Measurements from ENCODE around the gene KRTCAP3.
"Not testable (repeated sequence)": the region's sequence is repeated elsewhere in the genome, so short reads cannot be mapped to it uniquely, and the experiment has no call there.

KRTCAP3 gene

GRCh38 chr2:27441958-27442919 is at the start of gene KRTCAP3:
KRTCAP3 (plus strand) TSS chr2:27442381; CDS start chr2:27442413, 32 bp downstream.
- no peak for DNase-seq

DNA sequence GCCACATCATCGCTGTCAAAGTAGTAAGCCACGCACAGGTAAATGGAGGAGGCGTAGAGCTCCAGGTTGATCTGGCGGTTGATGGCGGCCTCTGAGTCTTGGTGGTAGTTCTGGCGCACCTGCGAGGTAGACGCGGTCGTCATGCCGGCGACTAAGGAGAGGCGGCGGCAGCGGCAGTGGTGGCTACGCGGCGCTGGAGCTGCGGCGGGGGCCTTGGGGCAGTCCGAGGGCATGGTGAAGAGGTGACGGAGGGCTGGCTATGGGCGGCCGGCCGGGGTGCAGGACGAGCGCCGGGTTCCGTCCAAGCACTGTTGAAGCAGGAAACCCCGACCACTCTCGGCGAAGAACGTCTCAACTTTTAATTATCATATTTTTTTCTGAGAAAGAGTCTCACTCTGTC is 49.0 kb upstream of the KRTCAP3 start:
- DNase-seq = no peak

DNA sequence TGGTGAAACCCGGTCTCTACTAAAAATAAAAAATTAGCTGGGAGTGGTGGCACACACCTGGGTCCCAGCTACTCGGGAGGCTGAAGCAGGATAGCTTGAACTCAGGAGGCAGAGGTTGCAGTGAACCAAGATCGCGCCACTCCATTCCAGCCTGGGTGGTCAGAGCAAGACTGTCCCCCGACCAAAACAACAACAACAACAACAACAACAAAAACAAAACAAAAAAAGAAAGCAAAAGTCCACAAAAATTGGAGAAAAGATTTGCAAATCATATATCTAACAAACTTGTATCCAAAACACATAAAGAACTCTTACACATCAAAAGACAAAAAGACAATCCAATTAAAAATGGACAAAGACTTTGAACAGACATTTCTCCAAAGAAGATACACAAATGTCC is 43.2 kb upstream of the KRTCAP3 start:
- no peak for DNase-seq

- DNase-seq = no peak
These were observed 41.6 kb upstream of the KRTCAP3 start for GRCh38 chr2:27400348-27401135.

DNA sequence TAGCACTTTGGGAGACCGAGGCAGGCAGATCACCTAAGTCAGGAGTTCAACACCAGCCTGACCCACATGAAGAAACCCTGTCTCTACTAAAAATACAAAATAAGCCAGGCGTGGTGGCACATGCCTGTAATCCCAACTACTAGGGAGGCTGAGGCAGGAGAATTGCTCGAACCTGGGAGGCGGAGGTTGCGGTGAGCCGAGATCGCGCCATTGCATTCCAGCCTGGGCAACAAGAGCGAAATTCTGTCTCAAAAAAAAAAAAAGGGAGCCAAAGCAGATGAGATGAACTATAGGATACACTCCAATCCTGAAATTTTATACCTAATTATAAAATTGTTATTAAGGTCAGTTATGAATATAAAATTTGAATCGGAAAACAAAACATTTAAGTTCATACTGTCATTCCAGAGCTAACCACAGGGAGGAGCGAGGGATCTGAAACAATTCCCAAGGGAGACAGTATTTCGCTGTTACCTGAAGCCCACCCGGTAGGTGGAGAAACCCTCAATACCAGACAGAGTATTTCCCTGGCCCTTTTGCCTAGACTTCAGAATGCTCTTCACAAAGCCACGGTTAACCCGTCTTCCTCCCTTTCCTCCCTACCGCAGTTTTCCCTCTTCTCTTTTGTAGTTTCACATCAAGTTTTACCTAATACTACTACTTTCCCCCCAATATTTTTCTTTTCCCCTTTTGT is 34.2 kb upstream of the KRTCAP3 start:
- DNase-seq = no peak

DNA sequence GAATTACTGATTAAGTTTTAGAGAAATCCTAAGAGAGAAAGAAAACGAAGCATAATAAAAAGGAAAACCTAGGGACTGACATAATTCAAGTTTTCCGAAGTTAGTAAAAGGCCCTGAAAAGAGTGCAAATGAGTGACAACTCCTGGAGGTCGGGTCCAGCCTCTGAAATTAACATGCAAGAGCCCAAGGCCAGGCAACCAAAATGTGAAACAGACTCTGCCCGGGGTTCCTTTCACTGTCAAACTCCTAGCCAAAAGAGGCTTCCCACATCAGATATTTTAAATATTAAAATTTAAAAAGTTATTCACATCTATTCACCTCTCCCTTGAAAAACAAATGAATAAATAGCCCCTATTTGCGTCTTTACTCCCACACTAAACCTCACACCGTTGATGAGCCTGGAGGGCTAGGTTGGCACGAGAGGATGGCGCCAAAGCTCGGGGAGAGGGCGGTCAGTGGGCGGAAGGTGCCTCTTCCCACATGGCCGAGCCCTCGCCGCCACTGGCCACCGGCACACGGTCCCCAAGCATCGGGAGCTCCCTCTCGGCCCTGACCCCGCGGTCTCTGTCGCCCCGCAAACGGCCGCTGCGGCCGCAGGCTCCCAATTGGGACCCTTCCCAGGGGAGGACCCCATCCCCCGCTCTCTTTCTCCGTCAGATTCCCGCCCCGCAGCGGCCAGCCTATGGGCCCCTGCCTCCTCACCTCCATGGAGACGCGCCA is 33.4 kb upstream of the KRTCAP3 start:
- no peak for DNase-seq

DNA sequence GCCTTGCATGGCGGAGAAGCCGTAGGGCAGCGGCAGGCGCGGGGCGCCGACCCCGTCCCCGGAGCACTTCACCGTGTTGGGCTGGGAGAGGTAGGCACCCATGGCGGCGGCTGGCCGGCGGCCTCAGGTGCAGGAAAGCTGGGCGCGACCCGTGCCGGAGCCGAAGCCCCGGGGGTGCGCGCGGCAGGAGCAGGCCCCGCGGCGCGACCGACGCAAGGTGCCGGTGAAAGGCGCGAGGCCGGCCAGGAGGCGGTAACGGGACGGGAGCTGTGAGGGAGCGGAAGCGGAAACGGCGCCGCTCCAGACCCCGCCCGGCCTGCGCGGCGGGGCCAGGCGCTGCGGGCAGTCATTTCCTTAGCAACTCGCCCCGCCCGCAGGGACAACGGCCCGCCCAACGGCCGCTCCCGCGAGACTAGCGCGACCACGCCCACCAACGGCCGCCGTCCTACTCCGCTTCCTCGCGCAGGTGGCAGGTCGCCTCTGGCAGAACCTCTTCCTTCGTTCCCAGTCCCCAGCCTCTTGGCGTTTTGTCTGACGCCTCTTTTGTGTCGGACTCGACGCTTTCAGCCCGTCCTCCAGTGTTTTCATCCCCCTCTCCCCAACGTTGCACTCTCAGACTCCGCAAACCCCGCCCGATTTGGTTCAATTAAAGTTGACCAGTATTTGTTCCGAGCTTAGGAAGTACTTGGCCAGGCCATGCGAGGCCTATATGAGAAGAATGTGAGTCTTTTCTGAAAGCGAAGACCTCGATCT is 32.7 kb upstream of the KRTCAP3 start, which contains the start of gene PPM1G:
Gene PPM1G, minus strand, starts transcription at position 271 of the 753 bp plus-strand sequence. Its CDS starts 169 bp downstream, at position 102.
- DNase-seq = peak; percentile 94

DNA sequence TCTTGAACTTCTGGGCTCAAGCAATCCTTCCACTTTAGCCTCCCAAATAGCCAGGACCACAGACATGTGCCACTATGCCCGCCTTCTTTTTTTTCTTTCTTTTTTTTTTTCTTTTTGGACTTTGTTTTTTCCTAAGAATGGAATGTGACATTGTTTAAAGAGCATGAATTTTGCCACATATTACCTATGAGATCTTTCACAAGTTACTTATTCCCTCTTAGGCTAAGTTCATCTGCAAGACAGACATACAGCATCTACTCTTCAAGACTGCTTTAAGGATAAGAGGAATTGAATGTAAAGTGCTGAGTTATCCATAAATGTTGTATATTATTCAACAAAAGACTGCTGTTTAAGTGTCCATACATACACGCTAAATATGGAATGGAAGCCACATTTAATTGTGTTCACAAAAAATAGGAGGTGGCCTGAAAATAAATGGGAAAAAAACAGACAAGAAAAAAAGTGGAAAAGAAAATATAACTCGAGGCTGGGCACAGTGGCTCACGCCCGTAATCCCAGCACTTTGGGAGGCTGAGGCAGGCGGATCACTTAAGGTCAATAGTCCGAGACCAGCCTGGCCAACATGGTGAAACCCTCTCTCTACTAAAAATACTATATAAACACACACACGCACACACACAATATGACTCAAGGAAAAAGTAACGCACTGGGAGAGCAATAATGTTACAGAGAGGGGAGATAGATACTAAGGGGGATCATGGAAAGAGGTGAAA is 29.6 kb upstream of the KRTCAP3 start:
- no peak for DNase-seq

- no peak for DNase-seq
These were observed 26.0 kb upstream of the KRTCAP3 start for GRCh38 chr2:27416151-27416550.

GRCh38 chr2:27420996-27421395 is 21.2 kb upstream of the KRTCAP3 start:
- DNase-seq = no peak

GRCh38 chr2:27421660-27422250 is 20.4 kb upstream of the KRTCAP3 start:
- DNase-seq = no peak

DNA sequence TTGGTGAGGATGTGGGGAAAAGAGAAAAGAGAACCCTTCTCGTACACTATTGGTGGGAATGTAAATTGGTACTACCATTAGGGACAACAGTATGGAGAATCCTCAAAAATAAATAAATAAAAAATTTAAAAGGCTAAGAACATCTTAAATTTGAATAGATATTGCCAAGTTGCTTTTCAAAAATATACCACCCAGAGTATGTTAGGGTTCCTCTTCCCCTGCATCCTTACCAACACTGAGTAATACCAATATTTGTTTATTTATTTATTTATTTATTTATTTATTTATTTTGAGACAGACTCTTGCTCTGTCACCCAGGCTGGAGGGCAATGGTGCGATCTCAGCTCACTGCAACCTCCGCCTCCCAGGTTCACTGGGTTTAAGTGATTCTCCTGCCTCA is 19.2 kb upstream of the KRTCAP3 start:
- DNase-seq = no peak

DNA sequence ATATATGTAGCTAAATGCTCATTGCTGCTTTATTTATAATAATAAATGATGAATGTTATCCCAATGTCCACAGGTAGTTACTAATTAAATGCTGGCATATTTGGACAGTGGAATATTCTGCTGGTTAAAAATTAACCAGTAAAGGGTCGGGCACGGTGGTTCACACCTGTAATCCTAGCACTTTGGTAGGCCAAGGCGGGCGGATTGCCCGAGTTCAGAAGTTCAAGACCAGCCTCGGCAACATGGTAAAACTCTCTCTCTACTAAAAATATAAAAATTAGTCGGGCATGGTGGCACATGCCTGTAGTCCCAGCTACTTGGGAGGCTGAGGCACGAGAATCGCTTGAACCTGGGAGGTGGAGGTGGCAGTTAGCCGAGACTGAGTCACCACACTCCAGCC is 17.1 kb upstream of the KRTCAP3 start:
- not testable (repeated sequence) for DNase-seq

GRCh38 chr2:27427863-27428212 is 14.3 kb upstream of the KRTCAP3 start:
- DNase-seq = no peak

GRCh38 chr2:27428213-27428977 is 13.8 kb upstream of the KRTCAP3 start, which contains the start of gene NRBP1:
NRBP1 (plus strand) TSS chr2:27428631; CDS start chr2:27433274, 4,643 bp downstream.
- peak; percentile 81 for DNase-seq

DNA sequence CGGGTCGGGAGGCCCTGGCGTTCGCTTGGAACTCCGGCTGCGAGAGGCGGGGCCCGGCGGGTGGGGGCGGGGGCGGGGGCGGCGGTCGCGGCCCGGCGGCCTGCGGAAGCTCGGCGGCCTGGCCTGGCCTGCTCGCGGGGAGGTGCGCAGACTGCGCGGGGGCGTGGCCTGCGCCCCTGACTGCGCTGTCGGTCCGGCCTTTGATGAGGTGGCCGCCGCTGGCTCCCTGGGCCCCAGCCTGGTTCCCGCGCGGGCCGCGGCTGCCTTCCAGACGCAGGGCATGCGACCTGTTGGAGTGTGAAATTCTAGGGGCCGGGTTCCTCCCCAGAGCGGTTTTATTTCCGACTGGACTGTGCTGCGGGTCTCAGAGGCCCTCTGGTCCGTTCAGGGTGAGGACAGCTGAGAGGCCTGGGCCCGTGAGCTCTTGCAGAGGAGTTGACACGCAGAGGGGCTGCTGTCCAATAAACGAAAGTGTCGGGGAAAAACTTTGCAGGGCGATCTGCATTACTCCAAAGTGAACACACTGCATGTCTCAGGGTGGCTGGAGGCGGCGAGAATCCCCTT is 13.1 kb upstream of the KRTCAP3 start:
- peak; percentile 82 for DNase-seq

DNA sequence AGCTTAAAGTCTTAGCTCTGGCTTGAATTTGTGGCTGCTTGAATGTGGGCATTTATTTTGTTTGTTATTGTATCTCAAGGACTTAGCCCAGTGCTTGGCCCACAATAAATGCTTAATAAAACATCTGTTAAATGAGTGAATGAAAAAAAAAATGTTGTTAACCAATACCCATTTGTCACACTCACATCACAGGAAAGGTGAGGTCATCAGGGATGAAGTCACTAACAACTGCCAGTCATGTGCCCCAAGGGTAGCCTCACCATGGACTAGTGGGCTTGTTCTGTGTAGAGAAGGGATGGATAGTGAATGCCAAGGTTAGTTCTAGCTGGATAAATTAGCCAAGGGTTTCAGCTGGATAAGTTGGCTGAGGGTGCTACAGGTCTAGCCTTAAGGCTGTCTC is 10.8 kb upstream of the KRTCAP3 start:
- no peak for DNase-seq

GRCh38 chr2:27435628-27436027 is 6.6 kb upstream of the KRTCAP3 start:
- no peak for DNase-seq

GRCh38 chr2:27441226-27441926 is 805 bp upstream of the KRTCAP3 start:
- DNase-seq = no peak

Measured in GDM1 (cell line).